ENCODE measurements around the gene ADORA2B. TPM values are rescaled to one million over a fixed set of nuclear protein-coding genes. Genes with fewer than 3 reads are reported as not detected.

Gene ADORA2B
- total RNA-seq, 6 donors from 2014 or later, result 4.2 to 18.8 (median 9.4) TPM

DNA sequence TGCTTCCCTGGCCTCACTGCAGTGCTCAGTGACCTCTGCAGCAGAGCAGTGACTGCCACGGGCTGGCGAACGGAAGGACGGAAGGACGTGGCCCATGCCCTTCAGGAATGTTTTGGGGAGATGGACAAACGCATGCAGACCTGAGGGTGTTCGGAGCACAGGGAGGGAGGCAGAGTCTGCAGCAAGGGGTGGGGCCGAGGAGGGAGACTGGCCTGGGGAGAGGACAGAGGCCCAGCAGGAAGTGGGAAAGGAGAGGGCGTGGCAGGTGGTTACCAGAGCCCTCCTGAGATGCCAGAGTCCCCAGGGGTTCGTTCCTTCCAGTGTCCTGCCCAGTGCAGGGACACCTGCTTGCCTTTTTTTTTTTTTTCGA is 21.9 kb downstream of the ADORA2B start:
- no peaks in the 10 kb centered on the region for H3K27me3 ChIP-seq
- peak; percentile 29 to 86 for DNase-seq
- peak overlapping the region in 2 of 4 donors; percentile 1 to 27 for H3K4me3 ChIP-seq
- peaks cover 18 to 27% (median 25%) of the 10 kb centered on the region in 4 donors for H3K4me1 ChIP-seq
- H3K36me3 ChIP-seq, result no peaks in the 10 kb centered on the region
- no peaks in the 10 kb centered on the region for H3K9me3 ChIP-seq
- H3K27ac ChIP-seq, result peak overlapping the region; percentile 67 to 88 (median 84)
- TF ChIP-seq POLR2A (IDR thresholded peaks at IDR 0.05) (no peak), POLR2AphosphoS5 (IDR thresholded peaks at IDR 0.05) (peak in 1 of 2 donors; percentile 17)
- peak; percentile 51 to 87 for ATAC-seq (ENCODE audit: low FRiP score in 2 of 2)
- 34 to 53% methylated on average over 11 of the region's 11 CpGs for WGBS, 2 donors

DNA sequence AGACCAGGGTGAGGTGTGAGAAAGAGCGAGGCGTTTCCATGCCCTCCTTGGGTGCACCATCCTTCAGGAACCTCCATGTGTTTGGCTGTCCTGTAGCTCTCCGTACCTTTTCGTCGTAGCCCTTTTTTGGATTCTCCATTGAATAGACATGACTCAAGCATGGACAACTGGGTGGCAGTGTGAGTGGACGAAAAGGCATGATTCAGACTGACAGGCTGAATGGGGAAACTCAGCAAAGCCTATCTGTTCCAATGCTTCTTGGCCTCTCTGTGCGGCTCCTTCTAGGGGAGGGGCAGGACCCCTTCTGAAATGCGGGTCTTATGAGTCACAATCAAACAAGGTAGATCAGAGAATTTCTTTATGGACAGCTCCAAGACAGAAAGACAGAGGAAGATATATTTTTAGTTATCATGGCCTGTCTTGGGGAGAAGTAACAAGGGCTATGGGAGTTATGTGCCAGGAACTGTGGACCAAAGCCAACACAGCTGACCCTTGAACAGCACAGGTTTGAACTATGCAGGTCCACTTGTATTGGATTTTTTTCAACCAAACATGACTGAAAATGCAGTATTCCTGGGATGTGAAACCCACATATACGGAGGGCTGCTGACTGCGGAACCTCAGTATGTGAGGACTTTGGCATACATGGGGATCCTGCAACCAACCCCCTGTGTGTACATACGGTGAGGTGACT is 22.9 kb downstream of the ADORA2B start:
- TF ChIP-seq POLR2AphosphoS5 (IDR thresholded peaks at IDR 0.05) (no peak), EP300 (IDR thresholded peaks at IDR 0.05) (no peak), POLR2A (IDR thresholded peaks at IDR 0.05) (no peak)
- TF ChIP-seq, protein P1, sequence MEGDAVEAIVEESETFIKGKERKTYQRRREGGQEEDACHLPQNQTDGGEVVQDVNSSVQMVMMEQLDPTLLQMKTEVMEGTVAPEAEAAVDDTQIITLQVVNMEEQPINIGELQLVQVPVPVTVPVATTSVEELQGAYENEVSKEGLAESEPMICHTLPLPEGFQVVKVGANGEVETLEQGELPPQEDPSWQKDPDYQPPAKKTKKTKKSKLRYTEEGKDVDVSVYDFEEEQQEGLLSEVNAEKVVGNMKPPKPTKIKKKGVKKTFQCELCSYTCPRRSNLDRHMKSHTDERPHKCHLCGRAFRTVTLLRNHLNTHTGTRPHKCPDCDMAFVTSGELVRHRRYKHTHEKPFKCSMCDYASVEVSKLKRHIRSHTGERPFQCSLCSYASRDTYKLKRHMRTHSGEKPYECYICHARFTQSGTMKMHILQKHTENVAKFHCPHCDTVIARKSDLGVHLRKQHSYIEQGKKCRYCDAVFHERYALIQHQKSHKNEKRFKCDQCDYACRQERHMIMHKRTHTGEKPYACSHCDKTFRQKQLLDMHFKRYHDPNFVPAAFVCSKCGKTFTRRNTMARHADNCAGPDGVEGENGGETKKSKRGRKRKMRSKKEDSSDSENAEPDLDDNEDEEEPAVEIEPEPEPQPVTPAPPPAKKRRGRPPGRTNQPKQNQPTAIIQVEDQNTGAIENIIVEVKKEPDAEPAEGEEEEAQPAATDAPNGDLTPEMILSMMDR (IDR thresholded peaks at IDR 0.05), result no peak
- Histone ChIP-seq H3K36me3 (no peaks in the 10 kb centered on the region), H3K27ac (peak overlapping the region in 3 of 4 donors; percentile 67 to 88 (median 84)), H3K27me3 (no peaks in the 10 kb centered on the region), H3K4me3 (no peak overlapping the region), H3K4me1 (peaks cover 18 to 28% (median 26%) of the 10 kb centered on the region in 4 donors), H3K9me3 (no peaks in the 10 kb centered on the region)
- 82 to 88% methylated on average over 9 to 11 of the region's 11 CpGs for WGBS, 2 donors
- ATAC-seq (ENCODE audit: low FRiP score in 2 of 2) (no peak), DNase-seq (no peak)

DNA sequence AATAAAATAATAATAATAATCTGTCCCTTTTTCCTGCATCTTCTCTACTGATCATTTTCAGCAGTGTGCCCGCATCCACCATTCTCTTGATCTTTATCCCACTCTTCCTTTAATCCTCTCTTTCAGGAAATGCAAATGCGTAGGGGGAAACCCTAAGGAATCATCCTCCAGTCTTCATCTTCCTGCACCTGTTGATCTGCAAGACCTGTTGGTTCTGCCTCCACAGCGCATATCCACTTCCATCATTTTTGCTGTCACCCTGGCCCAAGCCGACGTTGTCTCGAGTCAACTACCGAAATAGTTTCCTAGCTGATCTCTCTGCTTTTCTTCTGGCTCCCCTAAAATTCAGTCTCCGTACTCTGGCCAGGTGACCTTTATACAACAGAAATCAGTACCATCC is 24.5 kb downstream of the ADORA2B start:
- Histone ChIP-seq H3K27me3 (no peaks in the 10 kb centered on the region), H3K36me3 (no peaks in the 10 kb centered on the region), H3K4me3 (no peak overlapping the region), H3K9me3 (no peaks in the 10 kb centered on the region), H3K4me1 (peaks cover 18 to 32% (median 27%) of the 10 kb centered on the region in 4 donors), H3K27ac (no peak overlapping the region)
- no peak for TF ChIP-seq POLR2AphosphoS5 (IDR thresholded peaks at IDR 0.05)
- no peak for TF ChIP-seq POLR2A (IDR thresholded peaks at IDR 0.05)
- no peak for TF ChIP-seq EP300 (IDR thresholded peaks at IDR 0.05)
- TF ChIP-seq, protein P1 (IDR thresholded peaks at IDR 0.05), result no peak
- no peak for ATAC-seq (ENCODE audit: low FRiP score in 2 of 2)
- DNase-seq, result no peak
- whole genome bisulfite sequencing, 2 donors, result 94 to 96% methylated on average over 8 of the region's 8 CpGs

DNA sequence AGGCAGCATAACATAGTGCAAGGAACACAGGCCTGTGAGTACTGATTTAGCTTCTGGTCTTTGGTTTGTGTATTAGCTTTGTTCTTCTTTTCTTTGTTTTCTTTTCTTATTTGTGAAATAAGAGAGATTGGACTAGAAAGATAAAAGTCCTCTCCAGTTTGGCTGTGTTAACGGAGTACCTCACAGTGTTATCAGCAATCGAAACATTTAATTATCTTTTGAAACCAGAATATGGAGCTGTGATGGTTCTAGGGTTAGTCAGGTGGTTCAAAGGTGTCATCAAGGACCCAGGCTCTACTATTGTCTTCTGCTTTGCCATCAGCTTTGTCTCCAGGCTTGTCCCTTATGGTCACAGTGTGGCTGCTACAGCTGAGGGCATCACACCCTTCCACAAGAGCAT is 25.6 kb downstream of the ADORA2B start:
- DNase-seq (no peak), ATAC-seq (ENCODE audit: low FRiP score in 2 of 2) (no peak)
- no peaks in the 10 kb centered on the region for H3K9me3 ChIP-seq
- H3K27ac ChIP-seq, result no peak overlapping the region
- H3K36me3 ChIP-seq, result peaks cover 0 to 7% (median 2%) of the 10 kb centered on the region in 4 donors
- H3K4me3 ChIP-seq, result no peak overlapping the region
- H3K4me1 ChIP-seq, result peaks cover 18 to 28% (median 22%) of the 10 kb centered on the region in 4 donors
- TF ChIP-seq POLR2A (IDR thresholded peaks at IDR 0.05) (no peak), POLR2AphosphoS5 (IDR thresholded peaks at IDR 0.05) (no peak), EP300 (IDR thresholded peaks at IDR 0.05) (no peak)
- TF ChIP-seq, protein P1 (IDR thresholded peaks at IDR 0.05), result no peak
- 83 to 94% methylated on average over 2 of the region's 2 CpGs for WGBS, 2 donors
- no peaks in the 10 kb centered on the region for H3K27me3 ChIP-seq

DNA sequence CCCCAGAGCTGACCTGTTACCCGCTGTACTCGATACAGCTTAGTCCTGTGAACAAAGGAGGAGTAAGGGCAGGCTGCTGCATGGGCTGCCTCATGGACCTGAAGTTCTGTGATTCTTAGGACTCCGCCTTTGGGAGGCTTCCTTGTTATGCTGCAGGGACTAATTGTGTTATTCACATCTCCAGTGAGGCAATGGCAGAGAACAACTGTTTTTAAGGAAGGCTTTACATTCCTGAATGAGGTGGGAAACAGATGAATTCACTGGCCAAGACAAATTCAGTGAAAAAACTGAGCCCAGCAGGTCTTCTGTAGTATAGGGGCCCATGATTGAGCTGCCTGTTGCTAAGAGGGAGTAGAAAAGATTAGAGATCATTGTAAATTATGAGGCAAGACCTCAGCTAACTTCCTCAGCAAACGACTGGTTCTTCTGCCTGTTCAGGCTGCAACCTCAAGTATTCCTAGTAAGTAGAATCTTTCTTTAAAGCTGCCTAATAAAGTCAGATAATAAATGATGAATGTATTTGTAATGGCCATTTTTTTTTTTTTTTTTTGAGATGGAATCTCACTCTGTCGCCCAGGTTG is 26.3 kb downstream of the ADORA2B start:
- peaks cover 0 to 9% (median 3%) of the 10 kb centered on the region in 4 donors for H3K36me3 ChIP-seq
- no peak for TF ChIP-seq POLR2A (IDR thresholded peaks at IDR 0.05)
- TF ChIP-seq, protein P1 (IDR thresholded peaks at IDR 0.05), result no peak
- no peak for TF ChIP-seq POLR2AphosphoS5 (IDR thresholded peaks at IDR 0.05)
- no peak for TF ChIP-seq EP300 (IDR thresholded peaks at IDR 0.05)
- no peaks in the 10 kb centered on the region for H3K9me3 ChIP-seq
- no peak for ATAC-seq (ENCODE audit: low FRiP score in 2 of 2)
- no peak overlapping the region for H3K4me3 ChIP-seq
- no peak for DNase-seq
- 79 to 82% methylated on average over 5 of the region's 5 CpGs for WGBS, 2 donors
- peaks cover 12 to 21% (median 18%) of the 10 kb centered on the region in 4 donors for H3K4me1 ChIP-seq
- no peaks in the 10 kb centered on the region for H3K27me3 ChIP-seq
- H3K27ac ChIP-seq, result no peak overlapping the region
